ENCODE data around the gene REX1BD.

- no peak for TF ChIP-seq POLR2AphosphoS5 (IDR thresholded peaks at IDR 0.05; ENCODE audit: low read depth, low read length)
- no peak for TF ChIP-seq SIN3A (IDR thresholded peaks at IDR 0.05; ENCODE audit: borderline replicate concordance, insufficient read depth, low read length)
Observed at GRCh38 chr19:18635831-18636182, 47.2 kb downstream of the REX1BD start.

Data from PFSK-1 (cell line).